22Rv1 (cell line): Measurements from ENCODE around the gene NPDC1.

Source experiments
- CTCF ChIP-seq: fragments of 450-650 bp; IDR thresholded peaks from 2 replicates; pipeline ENCODE4 v1.5.1; 2017; ENCODE audit warnings: mild to moderate bottlenecking
- ZFX ChIP-seq: fragments of 450-650 bp; IDR thresholded peaks from 2 replicates; pipeline ENCODE4 v1.6.1; 2017; ENCODE audit warnings: antibody characterized with exemption, borderline replicate concordance

- TF ChIP-seq CTCF (no peak), ZFX (no peak)
These were observed 30.4 kb downstream of the NPDC1 start for GRCh38 chr9:137015540-137015930.
